HG03442 (cell line): ENCODE data around the gene CD8A.
A peak's percentile ranks its signal among the peaks of the same experiment; 100 is the strongest.

Source experiments
- ATAC-seq: cut with Tn5 transposase; IDR thresholded peaks from one replicate; pipeline ENCODE4 v1.9.1; 2021; ENCODE audit warnings: mild to moderate bottlenecking, moderate library complexity; ENCODE audit not compliant: unreplicated experiment

Gene CD8A

GRCh38 chr2:86781363-86781762 lies 9.3 kb downstream of the CD8A start:
- ATAC-seq, result no peak

GRCh38 chr2:86779971-86780370 lies 10.7 kb downstream of the CD8A start:
- ATAC-seq, result no peak

GRCh38 chr2:86778957-86779356 lies 11.8 kb downstream of the CD8A start:
- ATAC-seq, result no peak

GRCh38 chr2:86776532-86776931 lies 14.2 kb downstream of the CD8A start:
- no peak for ATAC-seq

GRCh38 chr2:86775338-86775737 lies 15.4 kb downstream of the CD8A start:
- ATAC-seq, result no peak

- ATAC-seq, result no peak
Measured at GRCh38 chr2:86774862-86775261, 15.9 kb downstream of the CD8A start.

GRCh38 chr2:86772611-86773010 lies 18.1 kb downstream of the CD8A start:
- ATAC-seq, result no peak

GRCh38 chr2:86770816-86771301 lies 19.9 kb downstream of the CD8A start:
- no peak for ATAC-seq

- no peak for ATAC-seq
Measured at GRCh38 chr2:86769838-86770237, 20.9 kb downstream of the CD8A start.

- no peak for ATAC-seq
Measured at GRCh38 chr2:86768189-86768949, 22.3 kb downstream of the CD8A start.

- ATAC-seq, result no peak
Measured at GRCh38 chr2:86765310-86765695, 25.4 kb downstream of the CD8A start.

GRCh38 chr2:86764661-86765309 lies 25.9 kb downstream of the CD8A start:
- ATAC-seq, result peak; percentile 54

GRCh38 chr2:86760371-86760770 lies 30.3 kb downstream of the CD8A start:
- ATAC-seq, result no peak

- ATAC-seq, result no peak
Measured at GRCh38 chr2:86758405-86758804, 32.3 kb downstream of the CD8A start.

GRCh38 chr2:86753606-86754005 lies 37.1 kb downstream of the CD8A start:
- no peak for ATAC-seq

GRCh38 chr2:86752934-86753333 lies 37.8 kb downstream of the CD8A start:
- no peak for ATAC-seq

GRCh38 chr2:86751778-86752177 lies 38.9 kb downstream of the CD8A start:
- ATAC-seq, result no peak

GRCh38 chr2:86750240-86750839 lies 40.4 kb downstream of the CD8A start:
- ATAC-seq, result no peak

GRCh38 chr2:86747711-86748639 lies 42.7 kb downstream of the CD8A start:
- peak; percentile 47 for ATAC-seq

- ATAC-seq, result no peak
Measured at GRCh38 chr2:86746939-86747338, 43.8 kb downstream of the CD8A start.

- no peak for ATAC-seq
Measured at GRCh38 chr2:86744152-86744551, 46.6 kb downstream of the CD8A start.
